ENCODE measurements around the gene CFAP52.

CFAP52 gene

DNA sequence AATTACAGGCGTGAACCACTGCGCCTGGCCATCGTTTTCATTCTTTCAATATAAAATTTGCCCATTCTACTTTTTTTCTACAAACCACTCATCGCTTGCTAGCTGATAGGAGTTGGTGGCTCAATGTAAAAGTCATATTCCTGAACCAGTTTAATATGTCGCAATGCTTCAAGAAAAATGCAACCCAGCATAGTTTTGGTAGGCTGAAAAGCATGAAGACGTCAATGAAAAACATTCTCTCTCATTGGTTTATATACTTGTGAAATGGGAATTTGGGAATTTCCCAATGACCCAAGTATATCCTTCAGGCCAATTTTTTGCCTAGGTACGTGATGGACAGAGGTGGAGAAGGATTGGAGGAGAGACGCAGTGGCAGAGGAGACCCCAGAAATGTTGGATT lies 95.8 kb downstream of the CFAP52 start:
- no peak for DNase-seq (ENCODE audit: low read depth)
- no peak overlapping the region for H3K4me3 ChIP-seq (ENCODE audit: low read length)
- TF ChIP-seq, protein P1, sequence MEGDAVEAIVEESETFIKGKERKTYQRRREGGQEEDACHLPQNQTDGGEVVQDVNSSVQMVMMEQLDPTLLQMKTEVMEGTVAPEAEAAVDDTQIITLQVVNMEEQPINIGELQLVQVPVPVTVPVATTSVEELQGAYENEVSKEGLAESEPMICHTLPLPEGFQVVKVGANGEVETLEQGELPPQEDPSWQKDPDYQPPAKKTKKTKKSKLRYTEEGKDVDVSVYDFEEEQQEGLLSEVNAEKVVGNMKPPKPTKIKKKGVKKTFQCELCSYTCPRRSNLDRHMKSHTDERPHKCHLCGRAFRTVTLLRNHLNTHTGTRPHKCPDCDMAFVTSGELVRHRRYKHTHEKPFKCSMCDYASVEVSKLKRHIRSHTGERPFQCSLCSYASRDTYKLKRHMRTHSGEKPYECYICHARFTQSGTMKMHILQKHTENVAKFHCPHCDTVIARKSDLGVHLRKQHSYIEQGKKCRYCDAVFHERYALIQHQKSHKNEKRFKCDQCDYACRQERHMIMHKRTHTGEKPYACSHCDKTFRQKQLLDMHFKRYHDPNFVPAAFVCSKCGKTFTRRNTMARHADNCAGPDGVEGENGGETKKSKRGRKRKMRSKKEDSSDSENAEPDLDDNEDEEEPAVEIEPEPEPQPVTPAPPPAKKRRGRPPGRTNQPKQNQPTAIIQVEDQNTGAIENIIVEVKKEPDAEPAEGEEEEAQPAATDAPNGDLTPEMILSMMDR (conservative IDR thresholded peaks at IDR 0.05; ENCODE audit: low read depth, low read length) = no peak

DNA sequence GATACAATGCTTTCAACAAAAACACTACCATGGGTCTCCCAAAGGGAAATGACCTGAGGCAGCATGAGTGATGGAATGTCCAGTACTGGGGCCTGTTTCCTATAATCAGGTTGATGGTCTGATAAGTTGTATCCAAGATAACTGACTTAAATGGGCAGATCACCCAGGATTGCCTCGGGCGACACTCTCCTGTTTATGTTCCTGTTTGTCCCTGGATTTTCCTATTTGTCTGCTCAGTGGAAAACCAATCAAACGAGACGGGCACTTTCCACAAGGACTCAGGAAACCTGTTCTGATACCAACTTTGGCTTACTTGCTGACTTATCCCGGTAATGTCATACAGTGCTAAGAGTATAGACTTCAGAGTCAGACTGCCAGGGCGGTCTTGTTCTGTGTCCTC lies 96.2 kb downstream of the CFAP52 start:
- no peak for DNase-seq (ENCODE audit: low read depth)
- TF ChIP-seq, protein P1 (conservative IDR thresholded peaks at IDR 0.05; ENCODE audit: low read depth, low read length) = no peak
- H3K4me3 ChIP-seq (ENCODE audit: low read length) = no peak overlapping the region

DNA sequence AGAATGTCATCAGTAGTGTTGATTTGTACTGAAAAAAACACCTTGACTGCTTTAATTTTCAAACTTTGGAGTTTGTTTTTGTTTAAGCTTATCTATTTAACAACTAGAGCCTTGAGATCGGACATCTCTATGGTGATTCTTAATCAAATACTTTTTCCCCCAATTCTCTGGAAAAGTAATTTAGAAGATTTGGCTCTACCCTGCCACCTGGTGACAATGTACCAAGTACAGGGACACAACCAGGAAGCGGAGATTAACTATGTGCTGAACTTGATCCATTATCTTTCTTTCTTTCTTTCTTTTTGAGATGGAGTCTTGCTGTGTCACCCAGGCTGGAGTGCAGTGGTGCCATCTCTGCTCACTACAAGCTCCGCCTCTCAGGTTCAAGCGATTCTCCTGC lies 99.6 kb downstream of the CFAP52 start:
- no peak overlapping the region for H3K4me3 ChIP-seq (ENCODE audit: low read length)
- TF ChIP-seq, protein P1 (conservative IDR thresholded peaks at IDR 0.05; ENCODE audit: low read depth, low read length) = peak; percentile 33
- no peak for DNase-seq (ENCODE audit: low read depth)

DNA sequence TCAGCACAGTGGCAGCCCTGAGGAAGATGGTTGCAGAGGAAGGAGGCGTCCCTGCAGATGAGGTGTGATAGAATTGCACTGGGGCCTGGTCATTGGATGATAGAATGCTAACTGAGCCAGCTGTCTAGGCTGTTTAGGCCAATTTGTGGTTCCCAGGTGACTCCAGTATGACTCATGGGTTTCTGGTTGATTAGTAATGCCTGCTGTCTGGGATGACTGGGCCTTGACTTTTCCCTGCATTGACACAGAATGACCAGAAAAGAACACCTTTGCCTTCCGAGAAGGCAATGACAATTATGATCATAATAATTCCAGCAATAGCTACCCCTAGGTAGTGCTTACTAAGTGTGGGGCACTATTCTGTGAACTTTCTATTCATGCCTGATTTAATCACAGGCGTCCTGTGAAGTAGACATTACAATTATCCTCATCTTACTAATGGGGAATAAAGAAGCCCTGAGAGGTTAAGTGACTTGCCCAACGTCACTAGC lies 100.4 kb downstream of the CFAP52 start:
- H3K4me3 ChIP-seq (ENCODE audit: low read length) = no peak overlapping the region
- TF ChIP-seq, protein P1 (conservative IDR thresholded peaks at IDR 0.05; ENCODE audit: low read depth, low read length) = no peak
- peak; percentile 27 for DNase-seq (ENCODE audit: low read depth)

DNA sequence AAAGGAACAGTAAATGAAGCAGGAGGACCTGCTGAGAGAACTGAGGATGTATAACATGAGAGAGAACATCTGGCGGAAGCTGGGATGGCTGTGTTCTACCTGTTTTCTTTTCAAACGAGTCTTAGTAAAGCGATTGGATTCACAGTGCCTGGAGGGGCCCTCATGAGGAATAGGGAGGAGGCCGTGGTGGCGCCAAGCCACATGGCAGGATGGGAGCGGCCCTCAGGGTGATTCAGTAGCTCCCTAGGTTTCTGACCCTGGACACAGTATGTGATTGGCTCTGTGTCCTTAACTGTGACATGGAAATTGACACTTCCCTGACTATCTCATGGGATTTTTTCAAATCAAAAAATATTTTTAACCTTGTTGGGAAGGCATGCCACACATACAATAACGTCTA lies 101.0 kb downstream of the CFAP52 start:
- TF ChIP-seq, protein P1 (conservative IDR thresholded peaks at IDR 0.05; ENCODE audit: low read depth, low read length) = no peak
- DNase-seq (ENCODE audit: low read depth) = no peak
- H3K4me3 ChIP-seq (ENCODE audit: low read length) = no peak overlapping the region

DNA sequence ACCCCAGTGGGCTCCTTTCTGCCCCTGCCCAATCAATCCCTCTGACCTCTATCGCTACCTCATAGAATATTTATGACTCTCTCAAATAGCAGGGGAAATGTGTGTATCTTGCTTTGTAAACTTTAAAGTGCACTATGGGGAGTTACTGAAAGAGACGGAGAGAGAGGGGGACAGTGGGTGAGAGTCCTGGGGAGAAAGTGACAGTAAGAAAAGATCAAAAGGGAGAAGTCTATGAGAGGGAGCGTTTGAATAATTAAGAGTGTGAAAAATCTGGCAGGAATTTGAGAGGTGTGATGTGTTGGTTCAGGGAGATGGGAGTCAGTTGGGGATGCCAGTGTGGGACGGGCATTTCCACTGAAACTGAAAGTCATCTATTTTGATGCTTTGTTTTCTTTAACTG lies 101.5 kb downstream of the CFAP52 start:
- TF ChIP-seq, protein P1 (conservative IDR thresholded peaks at IDR 0.05; ENCODE audit: low read depth, low read length) = no peak
- H3K4me3 ChIP-seq (ENCODE audit: low read length) = no peak overlapping the region
- no peak for DNase-seq (ENCODE audit: low read depth)

DNA sequence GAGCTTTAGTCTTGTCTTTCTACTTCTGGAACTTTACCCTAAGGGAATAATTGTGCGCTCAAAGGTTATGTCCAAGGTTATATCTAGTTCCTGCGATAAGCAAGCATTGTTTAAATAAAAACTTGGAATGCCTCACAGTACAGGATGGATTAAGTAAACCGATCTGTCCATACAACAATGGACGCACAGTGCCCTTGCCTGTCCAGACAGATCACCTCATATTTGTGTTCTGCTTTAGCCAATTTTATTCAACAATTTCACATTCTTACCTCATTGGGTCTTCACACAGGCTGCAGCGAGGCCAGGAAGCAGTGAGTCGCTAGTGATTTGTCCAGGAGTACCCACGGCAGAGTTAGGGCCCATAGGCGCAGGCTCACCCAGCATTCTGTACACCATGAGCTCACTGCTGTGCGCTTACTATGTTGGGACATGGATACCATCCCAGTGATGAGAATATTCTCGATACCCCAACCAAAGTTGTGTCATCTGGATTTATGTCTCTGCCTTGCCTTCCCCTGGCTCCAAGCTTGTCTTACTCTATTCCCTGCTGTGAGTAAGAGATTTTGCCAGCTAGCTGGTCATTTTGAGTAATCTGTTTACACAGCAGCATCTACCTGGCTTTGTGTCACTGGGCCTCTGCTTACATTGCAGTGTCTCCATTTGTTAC lies 108.6 kb downstream of the CFAP52 start:
- TF ChIP-seq, protein P1 (conservative IDR thresholded peaks at IDR 0.05; ENCODE audit: low read depth, low read length) = no peak
- no peak for DNase-seq (ENCODE audit: low read depth)
- no peak overlapping the region for H3K4me3 ChIP-seq (ENCODE audit: low read length)
